ENCODE results near the gene FOXP2. TPM values are rescaled to one million over a fixed set of nuclear protein-coding genes. Genes with fewer than 3 reads are reported as not detected.

The FOXP2 gene
- total and polyA plus RNA-seq, 2 donors (not counting 3 experiments of a cell fraction or from before 2014, with no cell fraction given): 0.37 to 2.7 TPM

GRCh38 chr7:114710499-114710898, 295.9 kb downstream of the FOXP2 start:
- CTCF ChIA-PET: interaction anchor here (0.7 to 1.7 kb wide), 3 partner anchors 10 to 266 kb away, joined by 3 to 4 read pairs (median 3); no protein-coding TSS in a partner anchor
- H3K27ac ChIP-seq (ENCODE audit: insufficient read depth, low read depth, low read length): no peak overlapping the region
- H3K9me3 ChIP-seq (replicated peaks; ENCODE audit: control insufficient read depth, insufficient read depth, low read length): no peaks in the 10 kb centered on the region
- H3K27me3 ChIP-seq (ENCODE audit: control insufficient read depth in 2 of 2, insufficient read depth in 2 of 2, low read length in 2 of 2): no peaks in the 10 kb centered on the region
- FAIRE-seq: no peak
- no peak overlapping the region for H3K4me2 ChIP-seq (ENCODE audit: insufficient read depth, low read length)
- H3K79me2 ChIP-seq (ENCODE audit: control insufficient read depth, insufficient read depth, low read length): no peaks in the 10 kb centered on the region
- no peak overlapping the region for H2AFZ ChIP-seq (ENCODE audit: low read depth, low read length)
- no peaks in the 10 kb centered on the region for H3K4me1 ChIP-seq (ENCODE audit: control insufficient read depth, extremely low read depth, insufficient read depth, low read length)
- no peak for TF ChIP-seq MYC (IDR thresholded peaks at IDR 0.05; ENCODE audit: low read depth, low read length)
- no peak for TF ChIP-seq POLR2A (IDR thresholded peaks at IDR 0.05; ENCODE audit: low read depth, low read length)
- no peak for DNase-seq (ENCODE audit: low read depth, low spot score)
- dilution Hi-C loops (cut with MboI; ENCODE audit: extremely low pct_ligation_motif_present, low sequenced_read_pairs) (no loop called here), intact Hi-C loops (cut with micrococcal nuclease) (no loop called here)
- H3K36me3 ChIP-seq (ENCODE audit: control insufficient read depth in 2 of 2, extremely low read depth in 1 of 2, insufficient read depth in 2 of 2, low read length in 2 of 2): no peaks in the 10 kb centered on the region
- H3K9me1 ChIP-seq (replicated peaks; ENCODE audit: control insufficient read depth, extremely low read depth, insufficient read depth, low read length): no peaks in the 10 kb centered on the region
- POLR2A ChIA-PET: no interaction called here
- no peak overlapping the region for H3K9ac ChIP-seq (replicated peaks; ENCODE audit: extremely low read depth, insufficient read depth, low read length)
- no peak overlapping the region for H3K4me3 ChIP-seq (replicated peaks in 1 of 3; ENCODE audit: insufficient read depth in 1 of 3, low read depth in 1 of 3, low read length in 3 of 3)
- H4K20me1 ChIP-seq (replicated peaks; ENCODE audit: control insufficient read depth, extremely low read depth, insufficient read depth, low read length): no peaks in the 10 kb centered on the region
- BruUV-seq (replicated peaks): no TSS peak

GRCh38 chr7:114711241-114711640, 296.6 kb downstream of the FOXP2 start:
- CTCF ChIA-PET: interaction anchor here (0.7 to 1.7 kb wide), 3 partner anchors 10 to 266 kb away, joined by 3 to 4 read pairs (median 3); no protein-coding TSS in a partner anchor
- BruUV-seq (replicated peaks): no TSS peak
- Histone ChIP-seq H2AFZ (ENCODE audit: low read depth, low read length) (no peak overlapping the region), H3K36me3 (ENCODE audit: control insufficient read depth in 2 of 2, extremely low read depth in 1 of 2, insufficient read depth in 2 of 2, low read length in 2 of 2) (no peaks in the 10 kb centered on the region), H3K27ac (ENCODE audit: insufficient read depth, low read depth, low read length) (no peak overlapping the region), H3K4me2 (ENCODE audit: insufficient read depth, low read length) (no peak overlapping the region), H3K27me3 (ENCODE audit: control insufficient read depth in 2 of 2, insufficient read depth in 2 of 2, low read length in 2 of 2) (no peaks in the 10 kb centered on the region), H3K4me1 (ENCODE audit: control insufficient read depth, extremely low read depth, insufficient read depth, low read length) (no peaks in the 10 kb centered on the region), H3K9ac (replicated peaks; ENCODE audit: extremely low read depth, insufficient read depth, low read length) (no peak overlapping the region), H3K4me3 (replicated peaks in 1 of 3; ENCODE audit: insufficient read depth in 1 of 3, low read depth in 1 of 3, low read length in 3 of 3) (no peak overlapping the region), H3K9me3 (replicated peaks; ENCODE audit: control insufficient read depth, insufficient read depth, low read length) (no peaks in the 10 kb centered on the region), H4K20me1 (replicated peaks; ENCODE audit: control insufficient read depth, extremely low read depth, insufficient read depth, low read length) (no peaks in the 10 kb centered on the region), H3K79me2 (ENCODE audit: control insufficient read depth, insufficient read depth, low read length) (no peaks in the 10 kb centered on the region), H3K9me1 (replicated peaks; ENCODE audit: control insufficient read depth, extremely low read depth, insufficient read depth, low read length) (no peaks in the 10 kb centered on the region)
- no peak for FAIRE-seq
- POLR2A ChIA-PET: no interaction called here
- DNase-seq (ENCODE audit: low read depth, low spot score): no peak
- intact Hi-C loops (cut with micrococcal nuclease): no loop called here
- dilution Hi-C loops (cut with MboI; ENCODE audit: extremely low pct_ligation_motif_present, low sequenced_read_pairs): no loop called here
- no peak for TF ChIP-seq FOS (IDR thresholded peaks at IDR 0.05; ENCODE audit: borderline replicate concordance, insufficient read depth, low read length)

Data from endothelial cell of umbilical vein (primary cell).